ENCODE data around the gene SULT1C3. TPM values are rescaled to one million over a fixed set of nuclear protein-coding genes. Genes with fewer than 3 reads are reported as not detected.

The SULT1C3 gene
- polyA plus RNA-seq (2011; rRNA removed), result not detected in 2 replicates
- not detected in 2 replicates for polyA plus RNA-seq (2012; cell fraction: cytosol; rRNA removed)
- polyA plus RNA-seq (2012; cell fraction: nucleus; rRNA removed), result not detected in 2 replicates
- polyA plus RNA-seq (2017; fragmentation: RNase III; extraction: RNeasy Plus Mini Kit Qiagen cat#74134 plus additional on column Dnase treatment), result not detected in 3 replicates
- polyA minus RNA-seq (2011; rRNA and poly(A)+ RNA removed), result not detected in 2 replicates

GRCh38 chr2:108239786-108240185 is at the start of gene SULT1C3:
TSS of gene SULT1C3 (plus strand) at chr2:108239968. CDS start at chr2:108247195, 7,227 bp downstream.
- Histone ChIP-seq H3K4me1 (no peaks in the 10 kb centered on the region), H3K9me3 (peaks cover 29% of the 10 kb centered on the region), H3K4me3 (no peak within 1 kb of the TSS), H3K27ac (no peak within 1 kb of the TSS), H3K4me2 (no peak within 1 kb of the TSS)
- FAIRE-seq, result no peak
- CTCF ChIA-PET, result interaction anchor here (1.3 to 1.4 kb wide), 2 partner anchors 10 to 19 kb away, joined by 4 read pairs; no protein-coding TSS in a partner anchor
- TF ChIP-seq EHMT2 (IDR thresholded peaks at IDR 0.05; ENCODE audit: low read depth) (no peak), EHF (CRISPR knock-in tag; IDR thresholded peaks at IDR 0.05) (no peak), HOXB5 (CRISPR knock-in tag; IDR thresholded peaks at IDR 0.05) (no peak), HDAC2 (IDR thresholded peaks at IDR 0.05) (no peak), ZFP36 (IDR thresholded peaks at IDR 0.05; ENCODE audit: borderline replicate concordance, partially characterized antibody) (no peak), JUN (IDR thresholded peaks at IDR 0.05) (no peak), FOSL2 (IDR thresholded peaks at IDR 0.05) (no peak), FOSL2 (CRISPR knock-in tag; IDR thresholded peaks at IDR 0.05) (no peak), NR3C1 (IDR thresholded peaks at IDR 0.05) (no peak), CHD2 (IDR thresholded peaks at IDR 0.05; ENCODE audit: low read length, partially characterized antibody) (no peak), NFE2L2 (conservative IDR thresholded peaks at IDR 0.05; ENCODE audit: low read length) (no peak), CBX8 (IDR thresholded peaks at IDR 0.05) (no peak), MAX (IDR thresholded peaks at IDR 0.05) (no peak), CTCF (IDR thresholded peaks at IDR 0.05) (no peak)
- TF ChIP-seq, protein P1, sequence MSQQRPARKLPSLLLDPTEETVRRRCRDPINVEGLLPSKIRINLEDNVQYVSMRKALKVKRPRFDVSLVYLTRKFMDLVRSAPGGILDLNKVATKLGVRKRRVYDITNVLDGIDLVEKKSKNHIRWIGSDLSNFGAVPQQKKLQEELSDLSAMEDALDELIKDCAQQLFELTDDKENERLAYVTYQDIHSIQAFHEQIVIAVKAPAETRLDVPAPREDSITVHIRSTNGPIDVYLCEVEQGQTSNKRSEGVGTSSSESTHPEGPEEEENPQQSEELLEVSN (IDR thresholded peaks at IDR 0.05; ENCODE audit: borderline replicate concordance, low read depth), result no peak
- POLR2A ChIA-PET, result no interaction called here
- WGBS (ENCODE audit: missing lambda C conversion rate), result 11% methylated on average over 2 of the region's 2 CpGs
- DNase-seq (ENCODE audit: low read depth in 1 of 2, low spot score in 1 of 2), result no peak
- no peak for ATAC-seq

- DNase-seq (ENCODE audit: low read depth in 1 of 2, low spot score in 1 of 2), result peak in 1 of 2 experiments; percentile 68
- FAIRE-seq, result peak; percentile 77
- peaks cover 5% of the 10 kb centered on the region; the same call in 1 of the 3 replicates for H3K9me3 ChIP-seq
- peak overlapping the region; percentile 60 to 74; a peak in 5 of 6 replicates for H3K27ac ChIP-seq
- ChIA-PET CTCF (interaction anchor here (1.0 to 1.7 kb wide), 3 partner anchors 10 to 257 kb away, joined by 4 to 10 read pairs (median 5); no protein-coding TSS in a partner anchor), POLR2A (no interaction called here)
- H3K4me2 ChIP-seq, result peak overlapping the region; percentile 39
- TF ChIP-seq MAX (IDR thresholded peaks at IDR 0.05) (no peak), RNF2 (IDR thresholded peaks at IDR 0.05; ENCODE audit: borderline replicate concordance, low read depth) (no peak), TFCP2L1 (CRISPR knock-in tag; IDR thresholded peaks at IDR 0.05) (no peak), EHMT2 (IDR thresholded peaks at IDR 0.05; ENCODE audit: low read depth) (no peak), POLR2AphosphoS2 (conservative IDR thresholded peaks at IDR 0.05; ENCODE audit: low read length) (no peak), CEBPB (IDR thresholded peaks at IDR 0.05) (peak; percentile 50 to 79), HDAC2 (IDR thresholded peaks at IDR 0.05) (no peak), JUNB (IDR thresholded peaks at IDR 0.05) (peak; percentile 86), NFE2L2 (conservative IDR thresholded peaks at IDR 0.05; ENCODE audit: low read length) (no peak), ZFP36 (IDR thresholded peaks at IDR 0.05; ENCODE audit: borderline replicate concordance, partially characterized antibody) (no peak), ATOH8 (CRISPR knock-in tag; IDR thresholded peaks at IDR 0.05; ENCODE audit: low read depth) (no peak), FOSL2 (IDR thresholded peaks at IDR 0.05) (peak; percentile 66; the same call in 1 of the 2 replicates), FOSL2 (CRISPR knock-in tag; IDR thresholded peaks at IDR 0.05) (peak; percentile 81), GATA3 (IDR thresholded peaks at IDR 0.05; ENCODE audit: borderline replicate concordance) (peak; percentile 68), FOXS1 (CRISPR knock-in tag; IDR thresholded peaks at IDR 0.05) (no peak), EP300 (IDR thresholded peaks at IDR 0.05) (peak in 1 of 2 experiments; percentile 65; a peak in 1 of 5 replicates), KDM5A (IDR thresholded peaks at IDR 0.05) (no peak), KDM1A (IDR thresholded peaks at IDR 0.05; ENCODE audit: low read depth) (no peak), FOSB (CRISPR knock-in tag; IDR thresholded peaks at IDR 0.05) (no peak), BHLHE40 (IDR thresholded peaks at IDR 0.05; ENCODE audit: low read depth, low read length) (no peak), JUN (IDR thresholded peaks at IDR 0.05) (peak; percentile 35 to 85; a peak in 2 of 5 replicates), SREBF2 (IDR thresholded peaks at IDR 0.05) (no peak), RFX5 (IDR thresholded peaks at IDR 0.05) (no peak), MAFK (IDR thresholded peaks at IDR 0.05; ENCODE audit: partially characterized antibody) (no peak)
- TF ChIP-seq, protein P2, sequence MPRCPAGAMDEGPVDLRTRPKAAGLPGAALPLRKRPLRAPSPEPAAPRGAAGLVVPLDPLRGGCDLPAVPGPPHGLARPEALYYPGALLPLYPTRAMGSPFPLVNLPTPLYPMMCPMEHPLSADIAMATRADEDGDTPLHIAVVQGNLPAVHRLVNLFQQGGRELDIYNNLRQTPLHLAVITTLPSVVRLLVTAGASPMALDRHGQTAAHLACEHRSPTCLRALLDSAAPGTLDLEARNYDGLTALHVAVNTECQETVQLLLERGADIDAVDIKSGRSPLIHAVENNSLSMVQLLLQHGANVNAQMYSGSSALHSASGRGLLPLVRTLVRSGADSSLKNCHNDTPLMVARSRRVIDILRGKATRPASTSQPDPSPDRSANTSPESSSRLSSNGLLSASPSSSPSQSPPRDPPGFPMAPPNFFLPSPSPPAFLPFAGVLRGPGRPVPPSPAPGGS (IDR thresholded peaks at IDR 0.05), result 0 out of 3 replicates have a peak, but pooled peaks have one; percentile 59
- TF ChIP-seq, protein P3, sequence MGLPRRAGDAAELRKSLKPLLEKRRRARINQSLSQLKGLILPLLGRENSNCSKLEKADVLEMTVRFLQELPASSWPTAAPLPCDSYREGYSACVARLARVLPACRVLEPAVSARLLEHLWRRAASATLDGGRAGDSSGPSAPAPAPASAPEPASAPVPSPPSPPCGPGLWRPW (IDR thresholded peaks at IDR 0.05), result peak; percentile 78
- no peak overlapping the region for H3K4me3 ChIP-seq
- WGBS (ENCODE audit: missing lambda C conversion rate), result under 1% methylated on average over 3 of the region's 3 CpGs
- peak; percentile 65 to 84; a peak in 5 of 6 replicates for ATAC-seq
- H3K4me1 ChIP-seq, result peaks cover 31% of the 10 kb centered on the region
These were observed 46.5 kb upstream of the SULT1C3 start for GRCh38 chr2:108193251-108193650.

Measured in A549 (cell line).